ENCODE results near the gene CCDC47. TPM values are rescaled to one million over a fixed set of nuclear protein-coding genes. Genes with fewer than 3 reads are reported as not detected.
A peak's percentile ranks its signal among the peaks of the same experiment; 100 is the strongest.

The CCDC47 gene
- total RNA-seq, 1 experiment from 2014 or later: 70.9 TPM

- TF ChIP-seq IRF2 (CRISPR knock-in tag; IDR thresholded peaks at IDR 0.05; ENCODE audit: borderline replicate concordance, low read depth) (no peak), ZBTB21 (CRISPR knock-in tag; IDR thresholded peaks at IDR 0.05; ENCODE audit: borderline replicate concordance) (no peak), ZNF263 (CRISPR knock-in tag; IDR thresholded peaks at IDR 0.05; ENCODE audit: low read depth) (no peak), HMGA2 (CRISPR knock-in tag; IDR thresholded peaks at IDR 0.05) (no peak)
- TF ChIP-seq, protein P1, sequence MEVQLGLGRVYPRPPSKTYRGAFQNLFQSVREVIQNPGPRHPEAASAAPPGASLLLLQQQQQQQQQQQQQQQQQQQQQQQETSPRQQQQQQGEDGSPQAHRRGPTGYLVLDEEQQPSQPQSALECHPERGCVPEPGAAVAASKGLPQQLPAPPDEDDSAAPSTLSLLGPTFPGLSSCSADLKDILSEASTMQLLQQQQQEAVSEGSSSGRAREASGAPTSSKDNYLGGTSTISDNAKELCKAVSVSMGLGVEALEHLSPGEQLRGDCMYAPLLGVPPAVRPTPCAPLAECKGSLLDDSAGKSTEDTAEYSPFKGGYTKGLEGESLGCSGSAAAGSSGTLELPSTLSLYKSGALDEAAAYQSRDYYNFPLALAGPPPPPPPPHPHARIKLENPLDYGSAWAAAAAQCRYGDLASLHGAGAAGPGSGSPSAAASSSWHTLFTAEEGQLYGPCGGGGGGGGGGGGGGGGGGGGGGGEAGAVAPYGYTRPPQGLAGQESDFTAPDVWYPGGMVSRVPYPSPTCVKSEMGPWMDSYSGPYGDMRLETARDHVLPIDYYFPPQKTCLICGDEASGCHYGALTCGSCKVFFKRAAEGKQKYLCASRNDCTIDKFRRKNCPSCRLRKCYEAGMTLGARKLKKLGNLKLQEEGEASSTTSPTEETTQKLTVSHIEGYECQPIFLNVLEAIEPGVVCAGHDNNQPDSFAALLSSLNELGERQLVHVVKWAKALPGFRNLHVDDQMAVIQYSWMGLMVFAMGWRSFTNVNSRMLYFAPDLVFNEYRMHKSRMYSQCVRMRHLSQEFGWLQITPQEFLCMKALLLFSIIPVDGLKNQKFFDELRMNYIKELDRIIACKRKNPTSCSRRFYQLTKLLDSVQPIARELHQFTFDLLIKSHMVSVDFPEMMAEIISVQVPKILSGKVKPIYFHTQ (CRISPR knock-in tag; IDR thresholded peaks at IDR 0.05): no peak
- TF ChIP-seq, protein P2, sequence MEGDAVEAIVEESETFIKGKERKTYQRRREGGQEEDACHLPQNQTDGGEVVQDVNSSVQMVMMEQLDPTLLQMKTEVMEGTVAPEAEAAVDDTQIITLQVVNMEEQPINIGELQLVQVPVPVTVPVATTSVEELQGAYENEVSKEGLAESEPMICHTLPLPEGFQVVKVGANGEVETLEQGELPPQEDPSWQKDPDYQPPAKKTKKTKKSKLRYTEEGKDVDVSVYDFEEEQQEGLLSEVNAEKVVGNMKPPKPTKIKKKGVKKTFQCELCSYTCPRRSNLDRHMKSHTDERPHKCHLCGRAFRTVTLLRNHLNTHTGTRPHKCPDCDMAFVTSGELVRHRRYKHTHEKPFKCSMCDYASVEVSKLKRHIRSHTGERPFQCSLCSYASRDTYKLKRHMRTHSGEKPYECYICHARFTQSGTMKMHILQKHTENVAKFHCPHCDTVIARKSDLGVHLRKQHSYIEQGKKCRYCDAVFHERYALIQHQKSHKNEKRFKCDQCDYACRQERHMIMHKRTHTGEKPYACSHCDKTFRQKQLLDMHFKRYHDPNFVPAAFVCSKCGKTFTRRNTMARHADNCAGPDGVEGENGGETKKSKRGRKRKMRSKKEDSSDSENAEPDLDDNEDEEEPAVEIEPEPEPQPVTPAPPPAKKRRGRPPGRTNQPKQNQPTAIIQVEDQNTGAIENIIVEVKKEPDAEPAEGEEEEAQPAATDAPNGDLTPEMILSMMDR (IDR thresholded peaks at IDR 0.05): no peak
Observed at GRCh38 chr17:63775420-63775819, 2.0 kb upstream of the CCDC47 start (continued).

DNA sequence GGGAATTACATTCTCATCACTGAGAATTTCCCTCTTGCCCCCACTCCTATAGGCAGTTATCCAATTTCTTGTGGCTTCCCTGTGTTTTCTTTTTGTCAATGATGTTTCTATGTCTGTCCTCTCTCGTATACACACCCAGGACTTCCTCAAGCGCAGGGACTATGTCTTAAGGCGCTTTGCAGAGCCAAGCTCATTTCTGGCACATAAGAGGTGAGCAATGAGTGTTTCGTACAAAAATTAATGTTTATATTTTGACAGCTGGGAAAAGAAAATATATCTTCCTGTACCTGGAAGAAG, 1.5 kb upstream of the CCDC47 start:
- no peak for ATAC-seq
- Mint-ChIP-seq H3K4me1 (peaks cover 21% of the 10 kb centered on the region), H3K27me3 (ENCODE audit: low read depth) (no peaks in the 10 kb centered on the region), H3K4me3 (peak overlapping the region; percentile 97), H3K27ac (peak overlapping the region; percentile 87), H3K36me3 (peaks cover 25% of the 10 kb centered on the region), H3K9me3 (no peaks in the 10 kb centered on the region)
- ChIA-PET POLR2A (interaction anchor here (1.1 to 1.6 kb wide), 3 partner anchors 32 to 52 kb away, joined by 3 to 5 read pairs (median 4); partner anchors contain the start of gene PSMC5), CTCF (interaction anchor here (0.9 to 1.2 kb wide), 3 partner anchors 65 to 77 kb away, joined by 3 read pairs; no protein-coding TSS in a partner anchor)
- no peak for DNase-seq (ENCODE audit: low spot score)
- TF ChIP-seq TCF7 (CRISPR knock-in tag; IDR thresholded peaks at IDR 0.05; ENCODE audit: low read depth) (no peak), JUN (CRISPR knock-in tag; IDR thresholded peaks at IDR 0.05) (no peak), NFATC4 (CRISPR knock-in tag; IDR thresholded peaks at IDR 0.05) (no peak), ZMAT4 (CRISPR knock-in tag; IDR thresholded peaks at IDR 0.05) (no peak), SOX15 (CRISPR knock-in tag; IDR thresholded peaks at IDR 0.05) (no peak), HMGA2 (CRISPR knock-in tag; IDR thresholded peaks at IDR 0.05) (no peak), GTF2I (CRISPR knock-in tag; conservative IDR thresholded peaks at IDR 0.05) (no peak), USF2 (CRISPR knock-in tag; IDR thresholded peaks at IDR 0.05) (no peak), MAX (CRISPR knock-in tag; IDR thresholded peaks at IDR 0.05) (no peak), EMX1 (CRISPR knock-in tag; IDR thresholded peaks at IDR 0.05) (no peak), GABPB1 (CRISPR knock-in tag; IDR thresholded peaks at IDR 0.05) (no peak), FOXP1 (CRISPR knock-in tag; IDR thresholded peaks at IDR 0.05; ENCODE audit: borderline replicate concordance) (no peak)
- TF ChIP-seq, protein P3, sequence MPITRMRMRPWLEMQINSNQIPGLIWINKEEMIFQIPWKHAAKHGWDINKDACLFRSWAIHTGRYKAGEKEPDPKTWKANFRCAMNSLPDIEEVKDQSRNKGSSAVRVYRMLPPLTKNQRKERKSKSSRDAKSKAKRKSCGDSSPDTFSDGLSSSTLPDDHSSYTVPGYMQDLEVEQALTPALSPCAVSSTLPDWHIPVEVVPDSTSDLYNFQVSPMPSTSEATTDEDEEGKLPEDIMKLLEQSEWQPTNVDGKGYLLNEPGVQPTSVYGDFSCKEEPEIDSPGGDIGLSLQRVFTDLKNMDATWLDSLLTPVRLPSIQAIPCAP (CRISPR knock-in tag; IDR thresholded peaks at IDR 0.05): no peak
- TF ChIP-seq, protein P1 (CRISPR knock-in tag; IDR thresholded peaks at IDR 0.05): no peak
- TF ChIP-seq, protein P4, sequence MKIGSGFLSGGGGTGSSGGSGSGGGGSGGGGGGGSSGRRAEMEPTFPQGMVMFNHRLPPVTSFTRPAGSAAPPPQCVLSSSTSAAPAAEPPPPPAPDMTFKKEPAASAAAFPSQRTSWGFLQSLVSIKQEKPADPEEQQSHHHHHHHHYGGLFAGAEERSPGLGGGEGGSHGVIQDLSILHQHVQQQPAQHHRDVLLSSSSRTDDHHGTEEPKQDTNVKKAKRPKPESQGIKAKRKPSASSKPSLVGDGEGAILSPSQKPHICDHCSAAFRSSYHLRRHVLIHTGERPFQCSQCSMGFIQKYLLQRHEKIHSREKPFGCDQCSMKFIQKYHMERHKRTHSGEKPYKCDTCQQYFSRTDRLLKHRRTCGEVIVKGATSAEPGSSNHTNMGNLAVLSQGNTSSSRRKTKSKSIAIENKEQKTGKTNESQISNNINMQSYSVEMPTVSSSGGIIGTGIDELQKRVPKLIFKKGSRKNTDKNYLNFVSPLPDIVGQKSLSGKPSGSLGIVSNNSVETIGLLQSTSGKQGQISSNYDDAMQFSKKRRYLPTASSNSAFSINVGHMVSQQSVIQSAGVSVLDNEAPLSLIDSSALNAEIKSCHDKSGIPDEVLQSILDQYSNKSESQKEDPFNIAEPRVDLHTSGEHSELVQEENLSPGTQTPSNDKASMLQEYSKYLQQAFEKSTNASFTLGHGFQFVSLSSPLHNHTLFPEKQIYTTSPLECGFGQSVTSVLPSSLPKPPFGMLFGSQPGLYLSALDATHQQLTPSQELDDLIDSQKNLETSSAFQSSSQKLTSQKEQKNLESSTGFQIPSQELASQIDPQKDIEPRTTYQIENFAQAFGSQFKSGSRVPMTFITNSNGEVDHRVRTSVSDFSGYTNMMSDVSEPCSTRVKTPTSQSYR (CRISPR knock-in tag; IDR thresholded peaks at IDR 0.05): no peak
- TF ChIP-seq, protein P5, sequence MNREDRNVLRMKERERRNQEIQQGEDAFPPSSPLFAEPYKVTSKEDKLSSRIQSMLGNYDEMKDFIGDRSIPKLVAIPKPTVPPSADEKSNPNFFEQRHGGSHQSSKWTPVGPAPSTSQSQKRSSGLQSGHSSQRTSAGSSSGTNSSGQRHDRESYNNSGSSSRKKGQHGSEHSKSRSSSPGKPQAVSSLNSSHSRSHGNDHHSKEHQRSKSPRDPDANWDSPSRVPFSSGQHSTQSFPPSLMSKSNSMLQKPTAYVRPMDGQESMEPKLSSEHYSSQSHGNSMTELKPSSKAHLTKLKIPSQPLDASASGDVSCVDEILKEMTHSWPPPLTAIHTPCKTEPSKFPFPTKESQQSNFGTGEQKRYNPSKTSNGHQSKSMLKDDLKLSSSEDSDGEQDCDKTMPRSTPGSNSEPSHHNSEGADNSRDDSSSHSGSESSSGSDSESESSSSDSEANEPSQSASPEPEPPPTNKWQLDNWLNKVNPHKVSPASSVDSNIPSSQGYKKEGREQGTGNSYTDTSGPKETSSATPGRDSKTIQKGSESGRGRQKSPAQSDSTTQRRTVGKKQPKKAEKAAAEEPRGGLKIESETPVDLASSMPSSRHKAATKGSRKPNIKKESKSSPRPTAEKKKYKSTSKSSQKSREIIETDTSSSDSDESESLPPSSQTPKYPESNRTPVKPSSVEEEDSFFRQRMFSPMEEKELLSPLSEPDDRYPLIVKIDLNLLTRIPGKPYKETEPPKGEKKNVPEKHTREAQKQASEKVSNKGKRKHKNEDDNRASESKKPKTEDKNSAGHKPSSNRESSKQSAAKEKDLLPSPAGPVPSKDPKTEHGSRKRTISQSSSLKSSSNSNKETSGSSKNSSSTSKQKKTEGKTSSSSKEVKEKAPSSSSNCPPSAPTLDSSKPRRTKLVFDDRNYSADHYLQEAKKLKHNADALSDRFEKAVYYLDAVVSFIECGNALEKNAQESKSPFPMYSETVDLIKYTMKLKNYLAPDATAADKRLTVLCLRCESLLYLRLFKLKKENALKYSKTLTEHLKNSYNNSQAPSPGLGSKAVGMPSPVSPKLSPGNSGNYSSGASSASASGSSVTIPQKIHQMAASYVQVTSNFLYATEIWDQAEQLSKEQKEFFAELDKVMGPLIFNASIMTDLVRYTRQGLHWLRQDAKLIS (CRISPR knock-in tag; IDR thresholded peaks at IDR 0.05; ENCODE audit: borderline replicate concordance): no peak
